NCI-H1092 treated with DMSO at 0.1 percent for 48 hours (cell line): ENCODE data around the gene RAB40B.

ENCODE experiments used
- DNase-seq: peaks from one replicate; lab custom pipeline; 2025; lab: John Stamatoyannopoulos, UW

The RAB40B gene

GRCh38 chr17:82691714-82692113 lies 6.8 kb downstream of the RAB40B start:
- no peak for DNase-seq

- DNase-seq, result no peak
Observed at GRCh38 chr17:82690786-82691489, 7.6 kb downstream of the RAB40B start.

GRCh38 chr17:82689077-82689476 lies 9.4 kb downstream of the RAB40B start:
- no peak for DNase-seq

GRCh38 chr17:82687871-82688270 lies 10.6 kb downstream of the RAB40B start:
- DNase-seq, result no peak

GRCh38 chr17:82687375-82687861 lies 11.1 kb downstream of the RAB40B start:
- DNase-seq, result no peak

GRCh38 chr17:82686366-82687324 lies 11.9 kb downstream of the RAB40B start:
- DNase-seq, result no peak

- no peak for DNase-seq
Observed at GRCh38 chr17:82685291-82685690, 13.2 kb downstream of the RAB40B start.

GRCh38 chr17:82684228-82684841 lies 14.2 kb downstream of the RAB40B start:
- no peak for DNase-seq

- no peak for DNase-seq
Observed at GRCh38 chr17:82683534-82683933, 15.0 kb downstream of the RAB40B start.

GRCh38 chr17:82681547-82681946 lies 17.0 kb downstream of the RAB40B start:
- no peak for DNase-seq

GRCh38 chr17:82679586-82680465 lies 18.7 kb downstream of the RAB40B start:
- no peak for DNase-seq

GRCh38 chr17:82678265-82678891 lies 20.1 kb downstream of the RAB40B start:
- DNase-seq, result peak; percentile 31

GRCh38 chr17:82677353-82677925 lies 21.1 kb downstream of the RAB40B start:
- no peak for DNase-seq

GRCh38 chr17:82675476-82676245 lies 22.8 kb downstream of the RAB40B start:
- DNase-seq, result no peak

- no peak for DNase-seq
Observed at GRCh38 chr17:82674656-82675475, 23.6 kb downstream of the RAB40B start.

- no peak for DNase-seq
Observed at GRCh38 chr17:82670661-82671450, 27.6 kb downstream of the RAB40B start.

GRCh38 chr17:82668631-82669099 lies 29.8 kb downstream of the RAB40B start:
- no peak for DNase-seq

- DNase-seq, result no peak
Observed at GRCh38 chr17:82668024-82668630, 30.4 kb downstream of the RAB40B start.
